ENCODE data around the gene PTPRN2. TPM values are rescaled to one million over a fixed set of nuclear protein-coding genes. Genes with fewer than 3 reads are reported as not detected.
A peak's percentile ranks its signal among the peaks of the same experiment; 100 is the strongest.

The PTPRN2 gene
- total RNA-seq, 1 donor from 2014 or later, result 32.2 TPM

- peak overlapping the region; percentile 39 for H3K27ac Mint-ChIP-seq (ENCODE audit: unreplicated experiment)
- no peak overlapping the region for H3K4me3 Mint-ChIP-seq
- H3K36me3 Mint-ChIP-seq (ENCODE audit: low read depth), result peaks cover 33% of the 10 kb centered on the region
- DNase-seq (ENCODE audit: low read depth, low spot score), result no peak
- H3K4me1 Mint-ChIP-seq, result no peaks in the 10 kb centered on the region
- no peaks in the 10 kb centered on the region for H3K9me3 Mint-ChIP-seq
- TF ChIP-seq CTCF (conservative IDR thresholded peaks at IDR 0.05), result no peak
- H3K27me3 Mint-ChIP-seq (ENCODE audit: low read depth), result no peaks in the 10 kb centered on the region
Measured at GRCh38 chr7:158113321-158114025, 474.1 kb downstream of the PTPRN2 start.

GRCh38 chr7:158112571-158113320, 474.9 kb downstream of the PTPRN2 start:
- Mint-ChIP-seq H3K4me1 (no peaks in the 10 kb centered on the region), H3K27me3 (ENCODE audit: low read depth) (no peaks in the 10 kb centered on the region), H3K4me3 (no peak overlapping the region), H3K36me3 (ENCODE audit: low read depth) (peaks cover 33% of the 10 kb centered on the region), H3K9me3 (no peaks in the 10 kb centered on the region), H3K27ac (ENCODE audit: unreplicated experiment) (peak overlapping the region; percentile 39)
- no peak for TF ChIP-seq CTCF (conservative IDR thresholded peaks at IDR 0.05)
- DNase-seq (ENCODE audit: low read depth, low spot score), result no peak

GRCh38 chr7:158111906-158112570, 475.6 kb downstream of the PTPRN2 start:
- no peak overlapping the region for H3K4me3 Mint-ChIP-seq
- no peak for DNase-seq (ENCODE audit: low read depth, low spot score)
- H3K4me1 Mint-ChIP-seq, result no peaks in the 10 kb centered on the region
- H3K27ac Mint-ChIP-seq (ENCODE audit: unreplicated experiment), result peak overlapping the region; percentile 69
- no peaks in the 10 kb centered on the region for H3K27me3 Mint-ChIP-seq (ENCODE audit: low read depth)
- no peaks in the 10 kb centered on the region for H3K9me3 Mint-ChIP-seq
- peaks cover 27% of the 10 kb centered on the region for H3K36me3 Mint-ChIP-seq (ENCODE audit: low read depth)
- no peak for TF ChIP-seq CTCF (conservative IDR thresholded peaks at IDR 0.05)

- peaks cover 22% of the 10 kb centered on the region for H3K36me3 Mint-ChIP-seq (ENCODE audit: low read depth)
- no peaks in the 10 kb centered on the region for H3K4me1 Mint-ChIP-seq
- H3K9me3 Mint-ChIP-seq, result no peaks in the 10 kb centered on the region
- H3K27me3 Mint-ChIP-seq (ENCODE audit: low read depth), result no peaks in the 10 kb centered on the region
- H3K4me3 Mint-ChIP-seq, result no peak overlapping the region
- DNase-seq (ENCODE audit: low read depth, low spot score), result no peak
- no peak for TF ChIP-seq CTCF (conservative IDR thresholded peaks at IDR 0.05)
- no peak overlapping the region for H3K27ac Mint-ChIP-seq (ENCODE audit: unreplicated experiment)
Measured at GRCh38 chr7:158111049-158111751, 476.4 kb downstream of the PTPRN2 start.

GRCh38 chr7:158110661-158111048, 477.0 kb downstream of the PTPRN2 start:
- no peaks in the 10 kb centered on the region for H3K4me1 Mint-ChIP-seq
- H3K27me3 Mint-ChIP-seq (ENCODE audit: low read depth), result no peaks in the 10 kb centered on the region
- no peak overlapping the region for H3K27ac Mint-ChIP-seq (ENCODE audit: unreplicated experiment)
- H3K9me3 Mint-ChIP-seq, result no peaks in the 10 kb centered on the region
- TF ChIP-seq CTCF (conservative IDR thresholded peaks at IDR 0.05), result no peak
- H3K36me3 Mint-ChIP-seq (ENCODE audit: low read depth), result peaks cover 22% of the 10 kb centered on the region
- DNase-seq (ENCODE audit: low read depth, low spot score), result no peak
- H3K4me3 Mint-ChIP-seq, result no peak overlapping the region
